Omental fat pad (tissue), 4 donors: Measurements from ENCODE around the gene NTM. TPM values are rescaled to one million over a fixed set of nuclear protein-coding genes. Genes with fewer than 3 reads are reported as not detected.

ENCODE experiments used
- ATAC-seq: fragments of 150-250 bp; one replicate; pipeline ENCODE4 v1.9.1; 2016; ENCODE audit warnings: mild to moderate bottlenecking, moderate library complexity; ENCODE audit not compliant: low FRiP score
- DNase-seq: peaks from one replicate; pipeline ENCODE4 v3.0.0-alpha.2; 2019; ENCODE audit warnings: low spot score
- CTCF ChIP-seq, 3 donors: fragments of 450-650 bp; IDR thresholded peaks; one replicate each; pipeline ENCODE4 v1.5.1; 2016 to 2017; ENCODE audit warnings: antibody characterized with exemption in 3 of 3, mild to moderate bottlenecking in 3 of 3, moderate library complexity in 2 of 3
- total RNA-seq, 4 donors: library from RNA; depleted of rRNA; stranded (reverse); fragments of >200 nt; gene quantifications; one replicate each; pipeline ENCODE4 v1.1.0, GENCODE V29; 2016

Gene NTM
- total RNA-seq, 4 donors from 2014 or later = 0.56 to 5.5 (median 2.4) TPM

- no peak for TF ChIP-seq CTCF (IDR thresholded peaks at IDR 0.05)
- ATAC-seq (no peak), DNase-seq (no peak)
These were observed 2.0 kb downstream of the NTM start for GRCh38 chr11:131372234-131372962.

DNA sequence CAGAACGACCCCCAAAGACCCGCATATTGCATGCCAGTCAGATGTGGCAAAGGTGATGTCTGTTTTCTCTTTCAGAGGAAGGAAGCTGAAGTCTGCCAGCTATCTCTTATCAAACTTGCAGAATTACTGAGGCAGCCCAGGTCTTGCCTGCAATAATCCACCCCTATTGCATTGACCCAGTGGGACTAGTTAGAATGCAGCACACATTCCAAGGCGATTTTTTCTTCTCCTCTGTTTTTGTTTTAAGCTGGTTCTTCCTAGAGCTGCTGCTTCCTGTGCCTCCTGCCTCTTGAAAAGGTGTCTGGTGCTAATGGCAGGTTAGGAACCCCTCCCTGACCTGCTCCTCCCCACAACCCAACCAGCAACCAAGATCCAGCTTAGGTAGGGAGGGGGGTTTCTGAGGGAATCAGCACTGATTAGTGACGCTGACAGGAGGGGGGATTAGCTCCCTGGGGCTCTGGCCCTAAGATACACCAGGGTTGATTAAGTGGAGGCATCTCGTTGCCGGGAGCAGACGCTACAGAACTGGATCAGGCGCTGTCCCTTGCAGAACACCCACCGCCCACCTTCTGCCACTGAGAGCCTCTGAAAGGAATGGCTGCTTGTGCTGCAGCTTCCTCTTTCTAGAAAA is 2.8 kb downstream of the NTM start:
- DNase-seq = no peak
- no peak for ATAC-seq
- TF ChIP-seq CTCF (IDR thresholded peaks at IDR 0.05) = no peak

DNA sequence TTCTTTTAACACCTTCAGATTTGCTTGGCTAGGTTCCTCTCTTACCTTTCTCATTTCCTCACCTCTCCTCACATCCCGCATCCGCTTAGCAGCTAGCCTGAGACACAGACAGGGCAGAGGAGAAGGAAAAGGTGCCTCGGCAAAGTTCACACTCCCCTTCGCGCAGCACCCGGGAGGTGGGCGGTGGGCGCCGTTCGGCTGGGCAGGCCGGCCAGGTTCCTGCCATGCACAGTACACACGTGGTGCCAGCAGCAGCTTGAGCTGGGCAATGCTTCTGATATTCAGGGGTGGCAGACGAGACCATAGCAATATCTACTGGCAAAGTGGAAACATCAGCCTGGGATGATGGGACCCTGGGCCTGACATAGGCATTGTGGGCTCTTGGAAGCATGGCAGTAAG is 3.3 kb downstream of the NTM start:
- DNase-seq (no peak), ATAC-seq (no peak)
- TF ChIP-seq CTCF (IDR thresholded peaks at IDR 0.05) = no peak

- ATAC-seq = no peak
- DNase-seq = no peak
- no peak for TF ChIP-seq CTCF (IDR thresholded peaks at IDR 0.05)
These were observed 5.0 kb downstream of the NTM start for GRCh38 chr11:131375421-131375820.

GRCh38 chr11:131375915-131376314 is 5.5 kb downstream of the NTM start:
- ATAC-seq = no peak
- TF ChIP-seq CTCF (IDR thresholded peaks at IDR 0.05) = no peak
- DNase-seq = no peak

DNA sequence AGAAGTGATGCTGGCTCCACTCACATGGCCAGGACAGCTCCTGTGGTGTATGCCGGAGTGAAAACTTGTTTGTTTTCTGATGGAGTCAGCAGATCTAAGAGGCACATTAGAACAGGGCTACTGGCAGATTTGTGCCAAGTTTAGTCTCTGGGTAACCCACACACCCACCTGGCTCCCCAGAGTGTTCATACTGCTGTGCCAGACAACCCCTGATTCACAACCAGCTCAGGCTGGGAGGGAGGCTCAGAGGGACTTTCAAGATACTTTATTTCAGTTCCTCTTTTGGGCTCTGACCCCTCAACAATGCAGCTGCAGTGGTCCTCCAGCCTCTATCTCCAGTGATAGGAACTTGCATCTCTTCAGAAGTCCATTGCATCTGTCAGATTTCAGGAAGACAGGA is 8.5 kb downstream of the NTM start:
- DNase-seq = no peak
- ATAC-seq = no peak
- TF ChIP-seq CTCF (IDR thresholded peaks at IDR 0.05) = no peak
